SH-SY5Y (cell line): ENCODE measurements around the gene KRT73.

ENCODE experiments used
- GATA2 ChIP-seq: IDR thresholded peaks from 2 replicates; pipeline ENCODE4 v1.6.1; 2011; ENCODE audit warnings: mild to moderate bottlenecking, low read depth, low read length
- GATA3 ChIP-seq: IDR thresholded peaks from 2 replicates; pipeline ENCODE4 v1.6.1; 2011; ENCODE audit warnings: low read depth, mild to moderate bottlenecking, low read length, moderate library complexity

KRT73 gene

DNA sequence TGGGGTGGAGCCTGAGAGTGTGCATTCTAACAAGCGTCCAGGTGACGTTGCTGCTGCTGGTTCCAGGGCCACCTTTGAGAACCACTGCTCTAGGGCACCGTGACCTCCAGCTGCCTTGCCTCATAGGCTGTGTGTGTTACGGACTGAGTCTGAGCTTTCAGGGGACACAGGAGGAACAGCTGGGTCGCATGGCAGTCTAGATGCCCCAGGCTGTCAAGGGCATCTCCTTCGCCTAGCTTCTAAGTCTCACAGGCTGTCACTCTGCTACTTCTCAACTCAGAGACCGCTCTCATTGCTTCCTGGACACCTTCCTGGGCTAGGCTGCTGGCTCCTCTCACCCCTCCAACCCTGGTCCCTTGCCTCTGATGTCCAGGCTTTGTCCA lies 965 bp downstream of the KRT73 start:
- no peak for TF ChIP-seq GATA2
- TF ChIP-seq GATA3: no peak

DNA sequence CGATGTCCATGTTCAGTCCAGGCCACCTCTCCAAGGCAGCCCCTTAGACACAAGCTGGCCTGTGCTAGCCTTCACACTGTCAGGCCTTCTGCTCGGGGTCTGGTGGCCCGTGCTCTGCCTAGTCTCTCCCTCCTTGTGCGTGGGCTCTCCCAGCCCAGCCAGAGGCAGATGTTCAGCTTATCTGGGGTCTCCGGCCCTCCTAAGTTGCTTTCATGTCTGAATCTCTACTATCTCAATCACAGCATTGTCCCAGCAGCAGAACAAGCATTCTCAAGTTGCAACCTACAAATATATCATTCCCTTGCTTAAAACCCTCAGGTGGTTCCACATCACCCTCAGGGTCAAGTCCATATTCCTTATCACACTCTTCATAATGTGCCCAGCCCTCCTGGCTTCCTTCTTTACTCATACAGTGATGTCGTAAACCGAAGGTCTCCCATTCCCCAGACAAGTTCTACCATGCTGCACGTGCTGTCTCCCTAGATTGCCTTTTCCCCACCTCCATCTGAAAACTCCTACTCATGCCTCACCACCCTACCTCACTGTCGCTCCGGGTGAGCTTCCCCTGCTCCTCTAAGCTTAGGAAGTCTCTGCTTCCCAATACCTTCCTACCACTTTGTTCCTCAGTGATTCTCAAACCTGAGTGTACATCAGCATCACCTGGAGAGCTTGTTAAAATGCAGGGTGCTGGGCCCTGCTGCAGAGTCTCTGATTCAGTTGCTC lies 1.5 kb downstream of the KRT73 start:
- TF ChIP-seq GATA2: no peak
- no peak for TF ChIP-seq GATA3

- TF ChIP-seq GATA3 (no peak), GATA2 (no peak)
Measured at GRCh38 chr12:52615912-52616311, 2.4 kb downstream of the KRT73 start.

GRCh38 chr12:52615208-52615868 lies 3.0 kb downstream of the KRT73 start:
- TF ChIP-seq GATA2: no peak
- TF ChIP-seq GATA3: no peak

- no peak for TF ChIP-seq GATA2
- TF ChIP-seq GATA3: no peak
Measured at GRCh38 chr12:52614381-52615207, 3.8 kb downstream of the KRT73 start.

GRCh38 chr12:52613384-52614030 lies 4.9 kb downstream of the KRT73 start:
- TF ChIP-seq GATA3 (no peak), GATA2 (no peak)

- no peak for TF ChIP-seq GATA3
- TF ChIP-seq GATA2: no peak
Measured at GRCh38 chr12:52612431-52613383, 5.7 kb downstream of the KRT73 start.

- no peak for TF ChIP-seq GATA2
- no peak for TF ChIP-seq GATA3
Measured at GRCh38 chr12:52611080-52611468, 7.3 kb downstream of the KRT73 start.

GRCh38 chr12:52608826-52609630 lies 9.3 kb downstream of the KRT73 start:
- TF ChIP-seq GATA2 (no peak), GATA3 (no peak)

GRCh38 chr12:52608161-52608560 lies 10.2 kb downstream of the KRT73 start:
- TF ChIP-seq GATA2 (no peak), GATA3 (no peak)

DNA sequence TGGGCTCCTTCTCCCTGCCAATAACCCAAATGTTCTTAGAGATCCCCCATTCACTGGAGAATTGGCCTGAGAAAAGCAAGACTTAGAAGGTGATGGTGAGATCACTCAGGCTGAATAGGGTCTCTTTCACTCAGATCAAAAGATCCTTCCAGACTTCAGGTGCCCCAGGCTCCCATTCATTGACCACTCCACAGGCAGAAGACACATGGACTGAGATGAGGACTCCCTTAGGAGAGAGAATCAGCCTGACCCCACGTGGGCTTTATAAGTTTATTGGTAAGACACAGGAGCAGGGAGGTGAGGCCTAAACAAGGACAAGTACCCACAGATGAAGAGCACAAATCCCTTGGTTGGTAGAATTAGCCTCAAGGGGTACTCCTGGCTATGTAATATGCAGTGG lies 11.0 kb downstream of the KRT73 start:
- TF ChIP-seq GATA3 (no peak), GATA2 (no peak)

GRCh38 chr12:52606581-52607218 lies 11.7 kb downstream of the KRT73 start:
- TF ChIP-seq GATA3: no peak
- no peak for TF ChIP-seq GATA2
